Uterus (tissue), 4 donors: ENCODE measurements around the gene EPHA5. TPM values are rescaled to one million over a fixed set of nuclear protein-coding genes. Genes with fewer than 3 reads are reported as not detected.

Experiments used
- DNase-seq, 2 donors: peaks; one replicate each; pipeline ENCODE4 v3.0.0-alpha.2; 2019 to 2020
- H3K27ac ChIP-seq, 2 donors: fragments of 200-600 bp; sonication (generic); 1 replicate in 1 of 2; 2 replicates in 1 of 2; pipeline ENCODE4 v1.5.1; 2016 to 2018
- H3K27me3 ChIP-seq, 2 donors: fragments of 200-600 bp; sonication (generic); one replicate each; pipeline ENCODE4 v1.5.1; 2018 to 2019; ENCODE audit warnings: control low read depth in 1 of 2
- H3K36me3 ChIP-seq, 2 donors: fragments of 200-600 bp; sonication (generic); one replicate each; pipeline ENCODE4 v1.5.1; 2019; ENCODE audit warnings: control low read depth in 1 of 2
- H3K4me1 ChIP-seq, 2 donors: fragments of 200-600 bp; sonication (generic); one replicate each; pipeline ENCODE4 v1.5.1; 2018 to 2019; ENCODE audit warnings: control low read depth in 1 of 2
- H3K4me3 ChIP-seq, 2 donors: fragments of 200-600 bp; sonication (generic); 1 replicate in 1 of 2; 2 replicates in 1 of 2; pipeline ENCODE4 v1.5.1; 2018 to 2019; ENCODE audit warnings: mild to moderate bottlenecking in 1 of 2
- H3K9me3 ChIP-seq, 2 donors: fragments of 200-600 bp; sonication (generic); one replicate each; pipeline ENCODE4 v1.5.1; 2019; ENCODE audit warnings: control low read depth in 1 of 2
- CTCF ChIP-seq, 4 experiments: fragments of 200-600 bp in 2 of 4; fragments of 450-650 bp in 2 of 4; sonication (generic) in 2 of 4; IDR thresholded peaks; one replicate each; pipeline ENCODE4 v1.5.1; 2016 to 2019; ENCODE audit warnings: antibody characterized with exemption in 4 of 4, mild to moderate bottlenecking in 2 of 4, moderate library complexity in 1 of 4
- POLR2A ChIP-seq, 2 donors: fragments of 450-650 bp; IDR thresholded peaks; one replicate each; pipeline ENCODE4 v1.6.1; 2016; ENCODE audit warnings: antibody characterized with exemption in 2 of 2, mild to moderate bottlenecking in 1 of 2, moderate library complexity in 1 of 2
- intact Hi-C: fragments of 100-400 bp; cut with DNase I; formaldehyde crosslinking; loops from one replicate; pipeline ENCODE4 v1.15.1; 2023; ENCODE audit warnings: low total_unique reads
- total RNA-seq, 4 donors: library from RNA; depleted of rRNA in 3 of 4; stranded (reverse); fragments of >200 nt in 3 of 4; gene quantifications; one replicate each; pipeline versions ENCODE4 v1.1.0 to v1.2.4, GENCODE V29; 2014 to 2023
- donor health status: DM: yes; HTN: yes; CAD: no.

Gene EPHA5
- total RNA-seq, 4 donors from 2014 or later: 1.2 to 10.4 TPM; not detected in 2

GRCh38 chr4:65670020-65670330 is 314 bp downstream of the EPHA5 start:
- H3K27ac ChIP-seq: peak overlapping the region in 1 of 2 donors; percentile 35
- H3K4me1 ChIP-seq: peaks cover 0 to 12% of the 10 kb centered on the region in 2 donors
- no peak for DNase-seq
- no peaks in the 10 kb centered on the region for H3K9me3 ChIP-seq
- peak overlapping the region; percentile 21 to 42 for H3K4me3 ChIP-seq
- peaks cover 0 to 1% of the 10 kb centered on the region in 2 donors for H3K36me3 ChIP-seq
- intact Hi-C loops: no loop called here
- peaks cover 0 to 23% of the 10 kb centered on the region in 2 donors for H3K27me3 ChIP-seq
- no peak for TF ChIP-seq POLR2A (IDR thresholded peaks at IDR 0.05)
- TF ChIP-seq CTCF (IDR thresholded peaks at IDR 0.05): peak in 1 of 4 experiments; percentile 9

- H3K4me1 ChIP-seq: peaks cover 0 to 12% of the 10 kb centered on the region in 2 donors
- H3K36me3 ChIP-seq: peaks cover 0 to 1% of the 10 kb centered on the region in 2 donors
- H3K27me3 ChIP-seq: peaks cover 0 to 29% of the 10 kb centered on the region in 2 donors
- peak overlapping the region; percentile 10 to 35 for H3K27ac ChIP-seq
- H3K4me3 ChIP-seq: peak overlapping the region; percentile 21 to 42
- TF ChIP-seq CTCF (IDR thresholded peaks at IDR 0.05) (no peak), POLR2A (IDR thresholded peaks at IDR 0.05) (no peak)
- intact Hi-C loops: no loop called here
- H3K9me3 ChIP-seq: no peaks in the 10 kb centered on the region
- peak in 1 of 2 donors; percentile 15 for DNase-seq
Observed at GRCh38 chr4:65669111-65670019, 924 bp downstream of the EPHA5 start.

GRCh38 chr4:65668201-65669089 is 1.8 kb downstream of the EPHA5 start:
- H3K9me3 ChIP-seq: no peaks in the 10 kb centered on the region
- peak in 1 of 2 donors; percentile 24 for DNase-seq
- intact Hi-C loops: no loop called here
- peaks cover 0 to 1% of the 10 kb centered on the region in 2 donors for H3K36me3 ChIP-seq
- H3K27ac ChIP-seq: no peak overlapping the region
- H3K4me3 ChIP-seq: peak overlapping the region; percentile 21 to 42
- TF ChIP-seq CTCF (IDR thresholded peaks at IDR 0.05): no peak
- TF ChIP-seq POLR2A (IDR thresholded peaks at IDR 0.05): no peak
- H3K27me3 ChIP-seq: peaks cover 0 to 38% of the 10 kb centered on the region in 2 donors
- peaks cover 0 to 12% of the 10 kb centered on the region in 2 donors for H3K4me1 ChIP-seq

- Histone ChIP-seq H3K4me3 (peak overlapping the region; percentile 21 to 42), H3K4me1 (peaks cover 0 to 12% of the 10 kb centered on the region in 2 donors), H3K27ac (no peak overlapping the region), H3K36me3 (peaks cover 0 to 1% of the 10 kb centered on the region in 2 donors), H3K27me3 (peaks cover 0 to 38% of the 10 kb centered on the region in 2 donors), H3K9me3 (no peaks in the 10 kb centered on the region)
- intact Hi-C loops: no loop called here
- TF ChIP-seq CTCF (IDR thresholded peaks at IDR 0.05) (no peak), POLR2A (IDR thresholded peaks at IDR 0.05) (no peak)
- DNase-seq: no peak
Observed at GRCh38 chr4:65667506-65668041, 2.7 kb downstream of the EPHA5 start.
